CD4-positive, alpha-beta T cell (primary cell): ENCODE results near the gene SLC25A39. TPM values are rescaled to one million over a fixed set of nuclear protein-coding genes. Genes with fewer than 3 reads are reported as not detected.
A peak's percentile ranks its signal among the peaks of the same experiment; 100 is the strongest.

Experiments
- ATAC-seq: fragments of 200-7000 bp; cut with Tn5 transposase; one replicate; pipeline ENCODE4 v1.10.0; 2022; ENCODE audit warnings: mild to moderate bottlenecking; ENCODE audit not compliant: poor library complexity
- CTCF ChIA-PET: fragments of 350-600 bp; sonication (Branson Sonifier 250); formaldehyde crosslinking; loops from one replicate; lab custom pipeline; 2021; ENCODE audit warnings: antibody characterized with exemption, inconsistent platforms; lab: Charles Lee
- POLR2A ChIA-PET: fragments of 350-600 bp; sonication (Branson Sonifier 250); formaldehyde crosslinking; loops from one replicate; lab custom pipeline; 2021; ENCODE audit warnings: antibody characterized with exemption, inconsistent platforms; lab: Charles Lee
- DNase-seq, 14 experiments: peaks; one replicate each; pipeline ENCODE4 v3.0.0-alpha.2; 2013 to 2020; ENCODE audit warnings: mixed read lengths in 2 of 14
- H3K27ac ChIP-seq, 2 donors: one replicate each; pipeline versions ENCODE4 v1.5.1 to v1.7.0; 2013; ENCODE audit warnings: low read length in 2 of 2, low read depth in 1 of 2, mild to moderate bottlenecking in 1 of 2
- H3K27me3 ChIP-seq, 2 experiments: 1 replicate in 1 of 2; 2 replicates in 1 of 2; pipeline versions ENCODE4 v1.6.1 to v1.7.0; 2013; ENCODE audit warnings: low read length in 2 of 2, control low read depth in 1 of 2, mild to moderate bottlenecking in 1 of 2, moderate library complexity in 1 of 2; ENCODE audit not compliant: insufficient read depth in 2 of 2, control insufficient read depth in 1 of 2
- H3K36me3 ChIP-seq: one replicate; pipeline ENCODE4 v1.6.1; 2013; ENCODE audit warnings: low read length, control low read depth; ENCODE audit not compliant: insufficient read depth
- H3K4me1 ChIP-seq: one replicate; pipeline ENCODE4 v1.6.1; 2013; ENCODE audit warnings: low read length, control low read depth; ENCODE audit not compliant: insufficient read depth
- H3K4me3 ChIP-seq: one replicate; pipeline ENCODE4 v1.5.1; 2013; ENCODE audit warnings: mild to moderate bottlenecking, low read length, moderate library complexity
- H3K9me3 ChIP-seq, 2 experiments: 1 replicate in 1 of 2; 2 replicates in 1 of 2; pipeline versions ENCODE4 v1.6.1 to v1.7.0; 2013; ENCODE audit warnings: low read length in 2 of 2, mild to moderate bottlenecking in 2 of 2, control low read depth in 1 of 2, moderate library complexity in 1 of 2; ENCODE audit not compliant: control insufficient read depth in 1 of 2, insufficient read depth in 1 of 2
- H3K27ac Mint-ChIP-seq: one replicate; pipeline ENCODE4 v1.8.0; 2020; ENCODE audit warnings: mixed read lengths
- H3K27me3 Mint-ChIP-seq: one replicate; pipeline ENCODE4 v1.8.0; 2021; ENCODE audit warnings: mixed read lengths
- H3K36me3 Mint-ChIP-seq: one replicate; pipeline ENCODE4 v1.8.0; 2021; ENCODE audit warnings: low read depth, mixed read lengths
- H3K4me1 Mint-ChIP-seq: one replicate; pipeline ENCODE4 v1.8.0; 2021; ENCODE audit warnings: low read depth, mixed read lengths
- H3K4me3 Mint-ChIP-seq: one replicate; pipeline ENCODE4 v1.8.0; 2020; ENCODE audit warnings: mild to moderate bottlenecking, mixed read lengths
- H3K9me3 Mint-ChIP-seq: one replicate; pipeline ENCODE4 v1.8.0; 2020; ENCODE audit warnings: mixed read lengths
- intact Hi-C, 2 experiments: fragments of 100-400 bp; cut with DNase I in 1 of 2; cut with micrococcal nuclease in 1 of 2; formaldehyde crosslinking; loops; one replicate each; pipeline versions ENCODE4 v1.15.1 to v1.9.0; 2023 to 2025; cut with DNase I, micrococcal nuclease
- total RNA-seq, 174 experiments: library from RNA in 2 of 174; stranded (reverse) in 2 of 174; gene quantifications; one replicate each; pipeline ENCODE4 v1.2.3 and lab custom pipeline; 2021 to 2026
- TF ChIP-seq, protein P1 (sequence below): fragments of 200-600 bp; IDR thresholded peaks from one replicate; pipeline ENCODE4 v1.8.0; 2022; ENCODE audit warnings: antibody characterized with exemption, mild to moderate bottlenecking

Gene SLC25A39
- total RNA-seq, 2 experiments from 2014 or later: 55.5 to 65.5 TPM

DNA sequence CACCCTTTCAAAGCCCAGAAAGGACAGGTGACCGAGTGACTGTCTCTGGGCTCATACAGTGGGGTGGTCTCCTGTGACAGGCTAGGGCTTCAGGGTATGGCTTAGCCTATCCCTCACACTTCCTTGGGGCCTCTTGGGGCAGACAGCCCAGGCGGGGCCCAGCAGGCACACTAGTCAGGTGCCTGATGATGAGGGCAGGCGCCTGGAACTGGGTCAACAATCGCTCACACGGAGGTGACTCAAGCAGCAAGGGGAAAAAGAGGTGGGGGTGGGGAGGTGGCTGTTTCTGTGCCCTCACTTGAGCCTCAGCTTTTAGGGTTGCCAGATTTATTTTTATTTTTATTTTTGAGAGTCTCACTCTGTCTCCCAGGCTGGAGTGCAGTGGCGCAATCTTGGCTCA, 14.1 kb upstream of the SLC25A39 start:
- intact Hi-C loops: no loop called here
- peaks cover 9% of the 10 kb centered on the region for H3K27me3 Mint-ChIP-seq
- no peaks in the 10 kb centered on the region for H3K4me1 Mint-ChIP-seq
- Histone ChIP-seq H3K9me3 (no peaks in the 10 kb centered on the region), H3K4me3 (no peak overlapping the region), H3K4me1 (no peaks in the 10 kb centered on the region), H3K27ac (no peak overlapping the region), H3K27me3 (no peaks in the 10 kb centered on the region), H3K36me3 (no peaks in the 10 kb centered on the region)
- ChIA-PET POLR2A (interaction anchor here (1.1 kb wide), 1 partner anchor 129 kb away, joined by 4 read pairs; no protein-coding TSS in a partner anchor), CTCF (interaction anchor here (0.6 kb wide), 1 partner anchor 1053 kb away, joined by 3 read pairs; no protein-coding TSS in a partner anchor)
- peak in 2 of 14 experiments; percentile 48 to 68 for DNase-seq
- TF ChIP-seq, protein P1, sequence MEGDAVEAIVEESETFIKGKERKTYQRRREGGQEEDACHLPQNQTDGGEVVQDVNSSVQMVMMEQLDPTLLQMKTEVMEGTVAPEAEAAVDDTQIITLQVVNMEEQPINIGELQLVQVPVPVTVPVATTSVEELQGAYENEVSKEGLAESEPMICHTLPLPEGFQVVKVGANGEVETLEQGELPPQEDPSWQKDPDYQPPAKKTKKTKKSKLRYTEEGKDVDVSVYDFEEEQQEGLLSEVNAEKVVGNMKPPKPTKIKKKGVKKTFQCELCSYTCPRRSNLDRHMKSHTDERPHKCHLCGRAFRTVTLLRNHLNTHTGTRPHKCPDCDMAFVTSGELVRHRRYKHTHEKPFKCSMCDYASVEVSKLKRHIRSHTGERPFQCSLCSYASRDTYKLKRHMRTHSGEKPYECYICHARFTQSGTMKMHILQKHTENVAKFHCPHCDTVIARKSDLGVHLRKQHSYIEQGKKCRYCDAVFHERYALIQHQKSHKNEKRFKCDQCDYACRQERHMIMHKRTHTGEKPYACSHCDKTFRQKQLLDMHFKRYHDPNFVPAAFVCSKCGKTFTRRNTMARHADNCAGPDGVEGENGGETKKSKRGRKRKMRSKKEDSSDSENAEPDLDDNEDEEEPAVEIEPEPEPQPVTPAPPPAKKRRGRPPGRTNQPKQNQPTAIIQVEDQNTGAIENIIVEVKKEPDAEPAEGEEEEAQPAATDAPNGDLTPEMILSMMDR: no peak
- peak; percentile 29 for ATAC-seq
- no peak overlapping the region for H3K4me3 Mint-ChIP-seq
- H3K9me3 Mint-ChIP-seq: no peaks in the 10 kb centered on the region
- no peaks in the 10 kb centered on the region for H3K36me3 Mint-ChIP-seq
- no peak overlapping the region for H3K27ac Mint-ChIP-seq

DNA sequence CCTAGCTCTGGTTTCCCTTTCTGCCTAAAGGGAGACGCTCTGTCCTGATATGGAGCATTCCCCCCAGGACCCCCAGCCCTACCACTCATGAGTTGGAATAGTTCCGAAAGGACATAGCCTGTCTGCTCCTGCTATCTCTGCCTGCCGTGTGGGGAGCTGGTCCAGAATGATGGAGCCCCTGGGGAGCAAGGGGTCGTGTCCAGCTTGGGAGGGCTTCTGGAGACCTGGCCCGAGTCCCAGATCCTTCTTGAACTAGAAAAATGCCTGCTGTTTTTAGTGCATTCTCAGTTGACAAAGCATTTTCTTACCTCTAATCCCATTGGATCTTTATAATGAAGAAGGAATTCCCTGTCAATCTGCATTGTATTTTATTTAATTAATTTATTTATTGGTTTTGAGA, 11.3 kb upstream of the SLC25A39 start:
- CTCF ChIA-PET: interaction anchor here (0.7 kb wide), 1 partner anchor 9 kb away, joined by 3 read pairs; the partner anchor contains the start of gene GRN
- H3K27me3 ChIP-seq: no peaks in the 10 kb centered on the region
- no peaks in the 10 kb centered on the region for H3K9me3 Mint-ChIP-seq
- peaks cover 6% of the 10 kb centered on the region for H3K4me1 Mint-ChIP-seq
- DNase-seq (no peak), ATAC-seq (no peak)
- H3K27ac ChIP-seq: no peak overlapping the region
- no peaks in the 10 kb centered on the region for H3K36me3 Mint-ChIP-seq
- no peaks in the 10 kb centered on the region for H3K36me3 ChIP-seq
- no peak overlapping the region for H3K4me3 ChIP-seq
- intact Hi-C loops: no loop called here
- TF ChIP-seq, protein P1: no peak
- no peak overlapping the region for H3K27ac Mint-ChIP-seq
- peaks cover 9% of the 10 kb centered on the region for H3K27me3 Mint-ChIP-seq
- peaks cover 4% of the 10 kb centered on the region for H3K4me1 ChIP-seq
- POLR2A ChIA-PET: no interaction called here
- no peaks in the 10 kb centered on the region for H3K9me3 ChIP-seq
- no peak overlapping the region for H3K4me3 Mint-ChIP-seq

DNA sequence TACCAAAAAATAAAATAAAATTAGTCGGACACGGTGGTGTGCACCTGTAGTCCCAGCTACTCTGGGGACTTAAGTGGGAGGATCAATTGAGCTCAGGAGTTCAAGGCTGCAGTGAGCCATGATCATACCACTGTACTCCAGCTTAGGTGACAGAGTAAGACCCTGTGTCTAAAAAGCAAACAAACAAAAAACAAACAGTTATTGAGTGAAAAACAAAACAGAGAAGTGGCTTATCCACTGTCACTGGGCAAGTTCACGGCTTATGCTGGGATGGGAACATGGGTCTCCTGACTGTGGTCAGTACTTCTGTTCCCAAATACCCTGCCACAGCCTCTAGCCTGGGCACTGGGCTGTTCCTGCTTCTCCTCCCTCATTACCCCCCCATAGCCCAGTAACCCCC, 10.9 kb upstream of the SLC25A39 start:
- no peak for ATAC-seq
- ChIA-PET CTCF (no interaction called here), POLR2A (no interaction called here)
- H3K4me3 ChIP-seq: no peak overlapping the region
- Mint-ChIP-seq H3K36me3 (no peaks in the 10 kb centered on the region), H3K4me3 (no peak overlapping the region), H3K27me3 (peaks cover 8% of the 10 kb centered on the region), H3K9me3 (no peaks in the 10 kb centered on the region), H3K4me1 (peaks cover 6% of the 10 kb centered on the region), H3K27ac (no peak overlapping the region)
- no peaks in the 10 kb centered on the region for H3K27me3 ChIP-seq
- H3K27ac ChIP-seq: no peak overlapping the region
- H3K36me3 ChIP-seq: no peaks in the 10 kb centered on the region
- DNase-seq: no peak
- intact Hi-C loops: no loop called here
- no peaks in the 10 kb centered on the region for H3K9me3 ChIP-seq
- TF ChIP-seq, protein P1: no peak
- H3K4me1 ChIP-seq: peaks cover 6% of the 10 kb centered on the region
